HG03039 (cell line): Measurements from ENCODE around the gene GNAI2.
"Not testable (repeated sequence)": the region's sequence is repeated elsewhere in the genome, so short reads cannot be mapped to it uniquely, and the experiment has no call there.

Source experiments
- ATAC-seq: cut with Tn5 transposase; IDR thresholded peaks from one replicate; pipeline ENCODE4 v1.9.1; 2021; ENCODE audit warnings: mild to moderate bottlenecking, moderate library complexity; ENCODE audit not compliant: unreplicated experiment

GNAI2 gene

GRCh38 chr3:50244813-50245212 lies 8.8 kb downstream of the GNAI2 start:
- ATAC-seq, result not testable (repeated sequence)

DNA sequence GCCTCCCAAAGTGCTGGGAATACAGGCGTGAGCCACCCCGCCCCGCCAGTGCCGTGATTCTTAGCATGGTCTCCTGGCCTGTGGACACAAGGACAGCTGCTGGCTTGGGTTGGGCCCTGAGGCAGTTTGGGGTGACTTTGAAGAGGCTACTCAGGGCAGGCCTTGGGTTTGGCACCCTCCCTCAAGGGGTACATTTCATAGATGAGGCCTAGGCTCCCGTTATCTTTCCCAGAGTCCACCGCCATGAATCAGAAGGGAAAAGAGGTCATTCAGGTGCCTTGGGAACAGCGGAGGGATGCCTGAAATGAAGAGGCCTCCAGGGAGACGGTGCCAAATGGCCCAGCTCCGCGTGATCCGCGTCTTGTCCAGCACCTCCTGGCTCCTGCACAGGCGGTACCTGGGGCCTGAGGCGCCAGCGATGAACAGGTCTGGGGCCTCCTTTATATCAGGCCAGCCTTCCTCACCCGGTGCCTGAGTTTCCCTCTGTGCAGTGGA lies 9.3 kb downstream of the GNAI2 start:
- no peak for ATAC-seq

DNA sequence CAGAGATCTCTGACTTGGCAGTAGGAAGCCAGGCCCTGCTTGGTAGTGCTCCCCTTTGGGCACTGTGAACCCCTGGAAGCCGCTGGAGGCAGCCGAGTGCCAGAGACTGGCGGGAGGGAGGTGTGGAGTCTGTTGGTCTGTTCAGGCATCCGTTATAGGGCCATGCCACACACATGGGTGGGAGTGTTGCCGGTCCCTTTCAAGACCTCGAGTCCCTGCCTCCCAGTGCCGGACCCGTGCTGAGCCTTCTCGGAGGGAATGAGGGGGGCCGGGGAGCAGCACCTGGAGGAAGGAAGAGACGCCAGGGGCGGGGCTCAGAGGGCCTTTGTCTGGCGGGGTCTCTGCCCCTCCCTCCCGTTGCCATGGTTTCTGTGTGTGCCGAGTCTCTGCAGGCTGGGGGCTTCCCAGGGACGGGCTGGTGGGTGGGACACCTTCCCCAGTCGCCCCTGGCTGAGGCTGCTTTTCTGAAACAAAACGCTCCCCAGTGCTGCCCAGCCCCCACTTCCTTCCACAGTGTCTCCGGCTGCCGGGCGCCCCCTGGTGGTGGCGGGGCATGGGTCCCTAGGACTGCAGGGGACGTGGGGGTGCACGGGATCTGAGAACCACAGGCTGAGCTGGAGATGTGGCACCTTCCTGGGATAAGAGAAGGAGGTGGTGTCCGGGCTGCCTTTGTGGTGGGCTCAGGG lies 10.0 kb downstream of the GNAI2 start:
- ATAC-seq, result peak; percentile 40

- ATAC-seq, result peak; percentile 28
Observed at GRCh38 chr3:50246517-50246954, 10.5 kb downstream of the GNAI2 start.

- no peak for ATAC-seq
Observed at GRCh38 chr3:50248387-50248786, 12.4 kb downstream of the GNAI2 start.

GRCh38 chr3:50249457-50249856 lies 13.5 kb downstream of the GNAI2 start:
- no peak for ATAC-seq

- no peak for ATAC-seq
Observed at GRCh38 chr3:50250514-50250913, 14.5 kb downstream of the GNAI2 start.

GRCh38 chr3:50251220-50251619 lies 15.2 kb downstream of the GNAI2 start:
- ATAC-seq, result no peak

DNA sequence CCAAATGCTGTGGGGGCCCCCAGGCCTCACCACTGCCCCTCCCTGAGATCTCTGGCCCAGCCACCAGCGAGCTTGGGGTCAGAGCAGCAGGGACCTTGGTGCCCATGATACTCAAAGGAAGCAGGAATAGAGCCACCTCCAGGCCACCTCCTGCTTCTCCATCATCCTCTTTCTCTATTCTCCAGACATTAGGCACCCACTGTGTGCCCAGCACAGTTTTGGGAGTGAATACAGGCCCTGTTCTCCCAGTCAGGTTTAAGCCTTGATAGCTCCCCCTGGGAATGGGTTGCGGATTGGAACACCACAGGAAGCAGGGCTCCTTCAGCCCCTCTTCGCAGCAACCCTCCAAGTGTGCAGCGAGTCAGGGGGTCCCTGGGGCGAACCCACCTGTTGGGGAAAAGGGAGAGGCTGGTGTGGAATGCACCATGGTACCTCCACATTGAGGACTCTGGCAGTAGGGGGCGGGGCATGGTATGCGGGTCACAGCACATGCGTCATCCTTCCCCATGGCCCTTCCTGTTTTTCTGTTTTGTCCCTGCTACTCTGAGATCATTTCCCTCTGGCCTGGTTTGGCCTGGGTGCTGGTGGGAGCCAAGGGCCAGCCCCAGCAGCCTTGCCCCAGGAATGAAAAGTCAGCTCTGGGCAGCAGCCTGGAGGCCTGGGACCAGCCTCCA lies 18.7 kb downstream of the GNAI2 start:
- no peak for ATAC-seq

DNA sequence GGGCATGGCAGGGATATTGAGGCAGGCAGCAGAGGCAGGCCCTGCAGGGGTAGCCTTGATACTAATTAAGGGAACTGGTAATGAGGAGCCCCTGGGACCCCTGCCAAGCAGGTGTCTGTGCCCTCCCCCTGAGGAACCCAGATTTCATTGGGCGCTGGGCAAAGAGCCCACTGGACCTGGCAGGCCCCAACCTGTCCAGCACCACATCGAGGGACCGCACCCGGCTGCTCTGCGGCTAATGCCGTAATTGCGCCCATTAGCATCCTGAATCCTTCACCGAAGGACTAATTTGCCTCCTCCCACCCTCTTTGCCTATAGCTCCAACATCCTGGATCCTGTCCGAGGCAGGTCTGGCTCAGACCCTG lies 19.2 kb downstream of the GNAI2 start:
- no peak for ATAC-seq

- no peak for ATAC-seq
Observed at GRCh38 chr3:50256978-50257890, 21.2 kb downstream of the GNAI2 start.

DNA sequence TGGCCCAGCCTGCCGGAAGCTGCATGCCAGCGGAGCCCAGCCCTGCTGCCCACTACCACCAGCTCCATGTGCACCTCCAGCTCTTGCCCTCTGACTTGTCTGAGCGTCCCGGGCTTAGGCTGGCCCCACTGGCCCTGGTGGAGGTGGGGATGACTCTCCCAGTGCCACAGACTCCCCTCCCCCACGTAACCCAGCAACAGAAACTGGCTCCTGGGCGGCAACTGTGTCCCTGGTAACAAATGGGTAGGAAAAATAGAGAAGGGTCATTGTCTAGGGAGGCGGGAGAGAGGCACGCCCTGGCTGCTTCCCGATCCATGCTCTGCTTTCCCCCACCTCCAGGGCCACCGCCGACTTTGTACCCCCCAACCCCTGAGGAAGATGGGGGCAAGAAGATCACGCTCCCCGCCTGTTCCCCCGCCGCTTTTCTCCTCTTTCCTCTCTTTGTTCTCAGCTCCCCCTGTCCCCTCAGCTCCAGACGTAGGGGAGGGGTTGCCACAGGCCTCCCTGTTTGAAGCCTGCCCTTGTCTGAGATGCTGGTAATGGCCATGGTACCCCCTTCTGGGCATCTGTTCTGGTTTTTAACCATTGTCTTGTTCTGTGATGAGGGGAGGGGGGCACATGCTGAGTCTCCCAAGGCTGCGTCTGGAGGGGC lies 22.2 kb downstream of the GNAI2 start:
- ATAC-seq, result no peak

DNA sequence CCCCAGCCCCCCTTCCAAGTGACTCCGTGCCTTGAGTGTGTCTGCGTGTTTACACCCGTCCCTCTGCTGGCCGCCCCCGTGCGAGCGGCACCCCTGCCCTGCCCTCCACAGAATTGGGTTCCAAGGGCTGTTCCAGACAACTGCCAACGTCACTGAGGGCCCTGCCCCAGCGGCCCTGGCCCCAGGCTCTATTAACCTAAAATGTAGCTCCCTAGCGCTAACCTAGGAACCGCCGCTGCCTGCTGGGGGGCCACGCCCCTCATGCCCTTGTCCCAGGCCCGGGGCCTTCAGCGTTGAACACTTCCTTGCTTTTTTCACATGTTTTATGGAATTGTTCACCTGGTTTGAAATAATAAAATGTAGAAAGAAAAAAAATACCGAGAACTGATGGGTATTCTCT lies 23.0 kb downstream of the GNAI2 start:
- no peak for ATAC-seq

GRCh38 chr3:50259432-50260026 lies 23.5 kb downstream of the GNAI2 start:
- peak; percentile 4 for ATAC-seq

DNA sequence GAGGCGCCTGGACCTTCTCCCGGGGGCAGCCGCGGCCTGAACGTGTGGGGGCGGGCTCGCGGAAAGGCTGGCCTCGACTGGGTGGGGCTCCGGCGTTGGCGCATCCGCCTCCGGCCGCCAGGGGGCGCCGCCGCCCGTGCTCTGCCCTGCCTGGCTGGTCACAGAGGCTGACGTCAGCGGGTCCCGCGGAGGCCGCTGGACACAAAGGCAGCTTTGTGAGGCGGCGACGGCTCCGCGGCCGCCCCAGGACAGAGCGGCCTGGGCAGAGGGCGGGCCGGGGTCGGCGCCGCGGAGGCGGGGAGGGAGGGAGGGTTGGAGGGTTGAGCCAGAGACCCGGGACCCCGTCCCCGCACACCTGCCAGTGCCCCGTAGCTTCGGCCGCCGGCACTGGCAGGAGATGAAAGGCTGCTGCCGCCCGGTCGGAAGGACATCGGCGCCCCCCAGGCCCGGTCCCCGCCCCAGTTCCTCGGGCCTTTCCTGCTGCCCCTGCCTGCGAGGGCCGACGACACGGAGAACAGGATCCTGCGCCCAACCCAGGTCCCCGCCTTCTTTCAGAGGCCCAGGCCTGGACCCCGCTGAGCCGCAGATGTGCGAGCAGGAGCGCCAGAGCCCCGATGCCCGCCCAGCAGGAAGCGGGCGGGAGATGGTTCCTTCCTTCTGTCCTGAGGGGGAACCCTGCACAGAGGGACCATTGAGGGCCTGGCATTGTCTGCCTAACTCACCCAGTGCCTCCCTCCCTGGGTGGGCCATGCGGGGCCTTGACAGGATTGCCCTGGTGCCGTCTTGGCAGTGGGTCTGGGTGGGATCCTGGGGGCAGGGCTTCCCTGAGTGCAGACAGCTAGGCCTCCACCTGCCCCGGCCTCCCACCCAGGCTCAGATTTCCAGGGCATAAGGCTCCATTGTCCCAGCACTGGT lies 24.3 kb downstream of the GNAI2 start:
- ATAC-seq, result peak; percentile 75

GRCh38 chr3:50260942-50261441 lies 25.0 kb downstream of the GNAI2 start:
- ATAC-seq, result no peak

GRCh38 chr3:50261505-50261904 lies 25.5 kb downstream of the GNAI2 start:
- ATAC-seq, result no peak

GRCh38 chr3:50262200-50262599 lies 26.2 kb downstream of the GNAI2 start:
- not testable (repeated sequence) for ATAC-seq

DNA sequence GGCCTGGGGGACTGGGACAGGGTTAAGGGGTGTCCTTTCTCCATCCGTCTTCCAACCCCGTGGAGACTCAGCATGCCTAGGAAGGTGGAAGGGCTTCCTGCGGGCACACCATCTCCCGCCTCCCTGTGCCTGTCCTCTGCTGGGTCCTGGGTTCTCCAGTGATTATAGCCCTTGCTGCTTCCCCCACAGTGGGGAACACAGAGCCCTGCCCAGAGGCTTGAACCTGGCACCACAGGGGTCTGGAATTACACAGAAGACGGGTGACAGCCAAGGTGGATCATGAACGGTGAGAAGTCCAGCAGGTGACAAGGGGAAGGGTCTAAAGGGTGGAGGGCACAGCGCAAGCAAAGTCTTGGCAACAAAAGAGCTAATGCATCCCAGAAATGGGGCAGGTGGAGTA lies 26.8 kb downstream of the GNAI2 start:
- no peak for ATAC-seq
